ENCODE data around the gene SLC25A21.

SLC25A21 gene

GRCh38 chr14:36767603-36768281 is 404.7 kb downstream of the SLC25A21 start:
- DNase-seq (ENCODE audit: low read depth, low spot score) = no peak

DNA sequence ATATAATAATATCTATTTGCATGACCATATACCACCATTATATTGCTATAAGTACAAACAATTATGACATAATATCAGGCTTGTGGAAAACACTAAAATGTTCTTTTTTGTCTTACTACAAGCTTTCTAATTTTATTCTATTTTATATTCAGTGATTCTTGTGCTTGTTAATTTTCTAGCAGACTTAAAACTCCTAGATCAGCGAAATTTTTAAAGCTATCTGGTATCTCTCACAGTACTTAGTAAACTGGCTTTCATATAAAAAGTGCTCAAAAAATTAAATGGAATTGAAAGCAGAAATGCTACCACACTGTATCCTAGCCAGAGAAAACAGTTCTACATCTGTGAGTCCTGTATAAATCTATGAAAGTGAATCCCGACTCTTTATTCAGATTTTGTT is 405.4 kb downstream of the SLC25A21 start:
- DNase-seq (ENCODE audit: low read depth, low spot score) = no peak

DNA sequence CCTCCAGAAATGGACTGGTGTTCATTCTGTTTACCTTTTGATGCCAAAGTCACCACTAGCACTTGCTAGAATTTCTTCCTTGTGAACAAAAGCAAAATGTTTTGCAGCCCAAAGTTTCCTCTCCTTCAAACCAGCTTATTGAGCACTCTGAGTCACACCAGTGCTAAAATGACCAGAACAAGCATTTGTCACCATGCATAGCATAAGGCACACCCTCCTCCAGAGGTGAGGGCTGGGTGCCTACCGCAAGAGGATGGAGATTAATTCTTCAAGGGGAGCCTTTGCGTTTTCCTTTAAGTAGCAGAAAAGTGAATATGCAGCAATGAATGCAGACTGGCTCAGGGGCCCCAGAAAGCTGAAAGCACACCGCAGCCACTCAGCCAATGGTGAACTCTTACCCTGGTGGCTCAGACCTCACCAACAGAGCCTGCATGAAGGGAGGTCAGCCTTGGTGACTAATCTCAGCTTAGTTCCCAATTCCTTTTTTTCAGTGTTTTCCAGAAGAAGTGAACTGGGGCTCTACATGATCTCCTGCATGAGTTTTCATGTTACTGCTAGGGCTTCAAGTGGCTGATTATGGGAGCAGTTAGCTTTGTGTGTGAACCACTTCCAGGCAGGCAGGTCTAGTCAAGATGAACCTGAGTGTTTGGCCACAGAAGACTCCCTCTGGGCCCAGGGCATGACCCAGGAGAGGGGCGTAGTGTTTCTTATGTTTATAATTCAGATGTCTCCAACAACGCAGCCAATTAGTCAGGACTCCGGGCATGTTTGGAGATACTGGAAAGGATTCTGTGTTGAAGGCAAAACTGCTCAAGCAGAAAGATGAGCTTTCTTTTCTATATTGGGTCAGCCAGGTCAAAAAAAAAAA is 414.4 kb downstream of the SLC25A21 start:
- DNase-seq (ENCODE audit: low read depth, low spot score) = no peak

DNA sequence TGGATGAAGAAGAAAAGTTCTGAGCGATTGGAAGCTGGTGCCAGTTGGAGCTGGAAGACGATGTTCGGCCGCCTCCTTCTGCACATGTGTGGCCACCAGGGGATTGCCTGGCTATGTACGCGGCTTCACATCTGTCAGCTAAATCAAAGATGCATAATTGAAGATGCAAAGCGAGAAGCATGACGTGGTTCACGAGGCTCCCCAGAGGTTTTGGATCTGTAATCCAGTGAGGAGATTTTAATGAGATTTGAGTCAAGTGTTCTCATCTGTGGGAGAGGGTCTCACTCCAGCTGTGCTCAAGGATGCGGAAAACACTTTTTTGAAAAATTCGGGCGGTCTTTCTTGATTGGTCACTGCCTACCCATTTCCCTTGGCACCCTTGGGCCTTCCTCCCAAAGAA is 416.2 kb downstream of the SLC25A21 start:
- no peak for DNase-seq (ENCODE audit: low read depth, low spot score)

DNA sequence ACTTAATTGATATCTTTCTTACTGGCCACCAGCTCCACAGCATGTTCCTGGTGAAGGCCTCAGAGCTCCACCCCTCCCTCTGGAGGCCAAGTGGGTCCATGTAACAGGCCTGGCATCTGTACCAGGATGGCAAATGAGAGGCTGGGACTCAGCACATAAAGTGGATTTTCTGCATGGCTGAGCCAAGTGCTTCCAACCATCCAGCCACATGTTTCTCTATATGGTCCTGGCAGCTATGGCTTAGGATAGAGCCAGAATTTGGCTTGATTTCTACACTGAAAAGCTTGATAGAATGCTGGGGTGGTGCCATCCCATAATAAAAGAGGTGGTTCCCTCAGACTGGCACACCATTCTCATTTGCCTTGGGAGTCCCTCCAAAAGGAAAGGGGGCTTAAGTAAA is 416.6 kb downstream of the SLC25A21 start:
- no peak for DNase-seq (ENCODE audit: low read depth, low spot score)

- no peak for DNase-seq (ENCODE audit: low read depth, low spot score)
Measured at GRCh38 chr14:36751920-36752319, 420.5 kb downstream of the SLC25A21 start.

GRCh38 chr14:36751106-36751505 is 421.3 kb downstream of the SLC25A21 start:
- DNase-seq (ENCODE audit: low read depth, low spot score) = no peak

DNA sequence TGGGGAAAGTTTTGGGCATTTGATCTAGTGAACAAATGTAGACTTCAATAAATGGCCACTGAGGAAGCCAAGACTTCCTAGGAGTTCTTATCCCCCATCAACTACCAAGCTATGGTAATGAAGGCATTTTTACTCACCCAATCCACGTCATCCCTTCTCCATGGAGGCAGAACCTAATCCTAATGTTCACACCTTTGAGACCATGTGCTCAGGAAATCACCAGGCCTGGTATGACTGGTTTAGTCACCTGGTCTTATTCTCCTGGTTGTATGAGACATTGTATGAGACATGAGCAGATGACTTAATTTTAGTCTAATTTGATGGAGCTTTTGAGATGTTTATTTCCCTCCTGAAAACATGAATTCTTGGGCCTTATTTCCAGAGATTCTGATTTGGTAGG is 422.2 kb downstream of the SLC25A21 start:
- no peak for DNase-seq (ENCODE audit: low read depth, low spot score)

DNA sequence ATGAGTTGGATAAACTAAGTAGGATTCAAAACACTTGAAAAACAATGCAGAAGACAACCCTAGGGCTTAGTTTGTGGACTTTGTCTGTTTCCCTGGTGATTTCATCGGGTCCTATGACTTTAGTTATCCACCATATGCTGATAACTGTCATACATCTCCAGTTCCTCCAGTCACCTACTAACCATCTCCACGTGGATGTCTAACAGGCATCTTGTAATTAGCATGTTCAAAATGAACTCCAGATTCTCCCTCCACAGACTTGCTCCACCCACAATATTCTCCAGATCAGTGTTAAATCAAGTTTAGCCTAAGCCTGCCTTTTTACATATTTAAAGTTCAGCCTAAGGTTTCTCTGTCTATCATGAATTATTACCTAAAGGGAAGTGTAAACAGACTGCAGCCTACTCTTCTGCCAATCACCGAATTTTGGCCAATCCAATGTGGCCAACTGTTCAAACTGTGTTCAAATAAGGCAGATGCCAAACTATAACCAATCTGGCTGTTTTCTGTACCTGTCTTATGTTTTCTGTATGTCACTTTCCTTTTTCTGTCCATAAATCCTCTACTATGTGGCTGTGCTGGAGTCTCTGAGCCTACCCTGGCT is 423.7 kb downstream of the SLC25A21 start:
- DNase-seq (ENCODE audit: low read depth, low spot score) = no peak

DNA sequence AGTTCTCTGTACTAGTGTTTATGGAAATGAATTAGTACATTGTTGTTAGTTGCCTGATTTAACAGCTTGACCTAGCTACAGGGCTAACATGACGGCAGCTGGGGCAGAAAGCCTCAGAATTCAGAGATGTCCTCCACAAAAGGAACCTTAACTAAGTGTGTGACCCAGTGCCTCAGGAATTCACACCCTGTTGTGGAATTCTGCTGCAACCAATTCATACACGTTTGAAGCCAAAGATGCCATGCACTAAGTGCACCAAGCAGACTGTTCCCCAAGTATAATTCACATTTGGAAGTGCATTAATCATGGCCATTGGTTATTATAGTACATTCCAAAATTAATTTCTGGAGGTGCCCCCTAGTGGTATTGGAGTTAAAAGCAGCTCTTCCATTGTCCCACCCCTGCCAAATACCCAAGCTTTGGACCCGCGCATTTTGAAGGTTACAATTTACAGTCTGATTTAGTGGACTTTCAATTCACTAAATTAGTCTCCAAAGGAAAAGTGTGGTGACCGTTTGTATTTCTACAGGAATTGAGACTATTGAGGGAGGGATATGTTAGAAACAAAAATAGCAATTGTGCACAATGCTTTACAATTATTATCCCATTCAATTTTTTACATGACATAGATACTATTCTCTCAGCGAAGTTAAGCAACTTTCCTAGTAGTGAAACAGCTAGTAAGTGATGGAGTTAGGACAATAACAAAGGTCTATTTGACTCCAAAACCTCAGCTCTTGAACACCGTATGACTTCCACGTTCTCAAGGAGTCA is 424.8 kb downstream of the SLC25A21 start:
- DNase-seq (ENCODE audit: low read depth, low spot score) = no peak

GRCh38 chr14:36746872-36747271 is 425.5 kb downstream of the SLC25A21 start:
- no peak for DNase-seq (ENCODE audit: low read depth, low spot score)

DNA sequence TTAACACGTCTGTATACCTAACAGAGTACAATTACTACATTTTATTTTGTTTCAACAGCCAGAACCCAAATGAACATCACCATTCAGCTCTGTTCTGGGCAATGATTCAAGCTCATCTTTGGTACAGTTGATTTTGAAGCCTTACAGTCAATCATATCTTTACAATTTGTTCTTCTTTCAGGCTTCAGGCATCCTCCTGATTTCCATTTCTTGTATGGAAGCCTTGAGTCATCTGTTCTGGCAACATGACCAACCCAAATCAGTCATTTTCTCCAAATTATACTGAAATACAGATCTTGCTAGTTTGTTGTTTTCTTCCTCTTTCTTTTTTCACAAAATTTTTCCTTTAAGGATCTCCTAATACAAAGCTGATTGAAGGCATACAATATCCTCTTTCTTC is 430.5 kb downstream of the SLC25A21 start:
- no peak for DNase-seq (ENCODE audit: low read depth, low spot score)

DNA sequence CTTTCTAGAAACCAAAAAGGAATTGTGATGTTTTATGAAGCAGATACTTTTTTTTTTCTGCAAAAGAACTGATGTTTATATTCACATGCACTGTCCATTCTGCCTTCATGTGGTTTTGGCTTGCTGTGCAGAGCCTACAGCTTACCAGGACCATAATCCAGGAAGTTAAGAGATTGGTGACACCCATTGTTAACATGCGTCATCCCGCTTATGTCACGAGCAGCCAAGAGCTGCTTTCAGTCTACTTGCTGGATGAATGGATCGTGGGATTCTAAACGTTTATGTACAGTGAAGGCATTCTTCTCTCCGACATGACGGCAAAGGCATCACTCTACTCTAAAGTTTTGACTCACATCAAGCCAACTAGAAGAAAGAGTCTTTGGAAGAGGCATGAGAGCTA is 434.1 kb downstream of the SLC25A21 start:
- DNase-seq (ENCODE audit: low read depth, low spot score) = no peak

- no peak for DNase-seq (ENCODE audit: low read depth, low spot score)
Measured at GRCh38 chr14:36726128-36726527, 446.3 kb downstream of the SLC25A21 start.

DNA sequence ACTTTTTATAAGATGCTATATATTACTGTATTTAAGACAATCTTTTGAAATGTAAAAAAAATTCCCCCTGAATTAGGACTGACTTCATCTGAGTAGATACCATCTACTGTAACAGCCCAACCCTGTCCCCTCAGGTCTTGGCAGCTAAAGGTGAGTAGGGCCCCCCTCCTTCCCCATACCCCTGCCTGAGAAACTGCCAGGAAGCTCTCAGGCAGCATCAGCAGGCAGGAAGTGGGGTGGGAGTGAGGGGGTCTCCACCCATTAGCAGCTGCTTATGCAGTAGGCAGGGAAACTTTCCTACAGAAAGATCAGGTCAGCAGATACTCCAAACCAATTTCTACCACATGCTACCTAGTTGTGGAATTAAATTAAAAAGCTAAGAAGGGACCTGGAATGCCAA is 448.2 kb downstream of the SLC25A21 start:
- no peak for DNase-seq (ENCODE audit: low read depth, low spot score)

GRCh38 chr14:36723530-36723929 is 448.9 kb downstream of the SLC25A21 start:
- no peak for DNase-seq (ENCODE audit: low read depth, low spot score)

DNA sequence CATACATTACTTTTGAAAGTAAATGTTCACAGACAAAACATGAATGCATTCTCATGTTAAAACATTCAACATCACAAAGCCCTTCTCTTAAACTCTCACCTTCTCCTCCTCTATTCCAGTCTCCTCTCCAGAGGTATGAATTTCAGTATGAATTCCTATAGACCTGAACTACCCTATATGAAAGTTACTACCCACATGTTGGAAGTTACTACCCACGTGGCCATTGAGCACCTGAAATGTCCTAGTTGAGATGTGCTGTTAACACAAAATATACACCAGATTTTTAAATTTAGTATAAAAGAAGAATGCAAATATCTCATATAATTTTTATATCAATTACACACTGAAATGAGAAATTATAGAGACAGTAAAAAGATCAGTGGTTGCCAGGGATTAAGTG is 450.5 kb downstream of the SLC25A21 start:
- no peak for DNase-seq (ENCODE audit: low read depth, low spot score)

DNA sequence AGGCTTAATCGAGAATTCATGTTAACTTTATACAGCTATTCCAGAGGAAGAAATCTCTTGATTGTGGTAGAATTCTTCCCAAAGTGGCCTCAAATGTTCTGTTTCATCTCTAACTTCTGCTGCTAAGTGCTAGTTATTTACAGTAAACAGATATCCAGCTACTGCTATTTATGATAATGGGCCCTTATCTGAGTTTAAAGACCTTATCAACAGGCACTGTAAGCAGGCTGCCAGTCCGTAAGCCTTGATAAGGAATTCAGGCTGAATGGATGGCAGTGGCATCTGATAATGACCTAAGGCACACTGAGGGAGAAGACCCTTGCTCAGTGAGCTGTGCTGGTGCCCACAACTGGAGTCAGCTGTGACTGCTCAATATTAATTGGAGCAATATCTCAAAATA is 451.7 kb downstream of the SLC25A21 start:
- no peak for DNase-seq (ENCODE audit: low read depth, low spot score)

DNA sequence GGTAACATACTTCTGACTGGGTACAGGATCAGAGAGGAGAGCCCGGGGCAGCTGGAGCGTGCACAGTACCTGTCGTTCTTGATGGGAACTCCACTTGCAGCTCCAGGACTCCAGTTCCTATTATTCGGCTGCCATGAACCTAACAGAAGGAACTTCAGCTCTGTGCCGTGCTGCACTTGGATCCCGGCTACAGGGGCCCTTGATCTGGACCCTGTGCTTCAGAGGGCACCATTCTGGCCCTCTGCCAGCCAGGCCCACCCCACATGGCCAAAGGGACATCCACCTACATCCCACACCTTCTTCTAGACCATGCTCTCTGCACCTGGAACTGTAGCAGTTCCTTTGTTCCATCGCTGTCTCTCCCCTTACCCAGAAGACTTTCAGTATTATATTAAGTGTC is 452.6 kb downstream of the SLC25A21 start:
- no peak for DNase-seq (ENCODE audit: low read depth, low spot score)

DNA sequence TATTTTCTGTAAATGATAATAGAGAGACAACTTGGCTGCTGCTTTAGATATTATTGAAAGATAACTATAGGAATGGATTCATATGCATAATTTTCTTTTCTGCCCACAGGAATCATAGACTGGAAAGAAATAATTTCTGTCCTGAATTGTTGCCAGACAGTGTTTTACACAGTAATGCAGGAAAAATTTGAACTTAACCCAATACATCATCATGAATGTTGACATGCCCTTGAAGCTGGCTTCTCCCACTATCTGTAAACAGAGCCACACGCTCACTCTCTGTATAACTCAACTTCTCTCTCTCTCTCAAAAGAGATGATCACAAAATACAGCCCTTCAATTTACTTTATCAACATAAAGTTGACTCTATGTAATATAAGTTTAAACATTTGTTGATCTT is 454.2 kb downstream of the SLC25A21 start:
- DNase-seq (ENCODE audit: low read depth, low spot score) = no peak

DNA sequence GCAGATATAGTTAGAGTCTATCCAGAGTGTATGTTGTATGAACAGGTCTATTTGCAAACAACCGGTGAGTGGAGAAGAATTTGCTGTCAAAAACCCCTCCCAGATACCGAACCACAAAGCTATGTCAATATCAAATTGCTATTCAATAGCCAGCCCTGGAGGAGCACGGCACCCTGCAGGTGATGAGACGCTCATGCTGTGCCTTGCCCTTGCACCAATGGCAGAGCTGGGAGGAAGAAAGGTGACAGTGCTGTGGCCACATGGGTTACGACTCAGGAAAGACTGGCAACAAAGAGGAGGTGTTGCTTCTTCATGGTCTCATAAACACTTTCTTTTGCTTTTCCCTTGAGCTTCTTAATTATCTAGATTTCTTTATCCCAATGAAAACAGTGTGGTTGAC is 455.0 kb downstream of the SLC25A21 start:
- DNase-seq (ENCODE audit: low read depth, low spot score) = no peak

- no peak for DNase-seq (ENCODE audit: low read depth, low spot score)
Measured at GRCh38 chr14:36716614-36717184, 455.7 kb downstream of the SLC25A21 start.
